DND-41 (cell line): ENCODE measurements around the gene ATPAF2.

Source experiments
- ATAC-seq: fragments of 200-7000 bp; cut with Tn5 transposase; 3 replicates; pipeline ENCODE4 v1.9.1; 2021; ENCODE audit warnings: low read depth; ENCODE audit not compliant: insufficient read depth
- DNase-seq: peaks from one replicate; pipeline ENCODE4 v3.0.0-alpha.2; 2020
- H2AFZ ChIP-seq: 2 replicates; pipeline ENCODE4 v1.6.0; 2012; ENCODE audit warnings: low read depth, low read length
- H3K27ac ChIP-seq: 2 replicates; pipeline ENCODE4 v1.5.1; 2012; ENCODE audit warnings: low read length, inconsistent platforms
- H3K27me3 ChIP-seq: fragments of 200-600 bp; sonication (generic); 2 replicates; pipeline ENCODE4 v1.6.0; 2012; ENCODE audit warnings: low read length, mild to moderate bottlenecking, inconsistent platforms; ENCODE audit not compliant: insufficient read depth, poor library complexity
- H3K36me3 ChIP-seq: 2 replicates; pipeline ENCODE4 v1.5.1; 2012; ENCODE audit warnings: low read length, inconsistent platforms; ENCODE audit not compliant: insufficient read depth
- H3K4me1 ChIP-seq: 2 replicates; pipeline ENCODE4 v1.5.1; 2012; ENCODE audit warnings: mild to moderate bottlenecking, low read length; ENCODE audit not compliant: insufficient read depth
- H3K4me2 ChIP-seq: 2 replicates; pipeline ENCODE4 v1.6.0; 2012; ENCODE audit warnings: mild to moderate bottlenecking, moderate library complexity, low read length, inconsistent platforms; ENCODE audit not compliant: insufficient read depth
- H3K4me3 ChIP-seq, 2 experiments: fragments of 200-600 bp in 1 of 2; shearing (Covaris generic) in 1 of 2; 2 replicates each; pipeline ENCODE4 v1.5.1; 2012 to 2016; ENCODE audit warnings: inconsistent platforms in 2 of 2, low read length in 2 of 2, mild to moderate bottlenecking in 2 of 2, low read depth in 1 of 2, moderate library complexity in 1 of 2
- H3K79me2 ChIP-seq: 2 replicates; pipeline ENCODE4 v1.6.0; 2012; ENCODE audit warnings: low read length, inconsistent platforms; ENCODE audit not compliant: insufficient read depth
- H3K9ac ChIP-seq: 2 replicates; pipeline ENCODE4 v1.6.0; 2012; ENCODE audit warnings: low read depth, mild to moderate bottlenecking, inconsistent platforms, low read length, moderate library complexity
- H3K9me3 ChIP-seq: 2 replicates; pipeline ENCODE4 v1.5.1; 2012; ENCODE audit warnings: low read length, moderate library complexity, mild to moderate bottlenecking, inconsistent platforms; ENCODE audit not compliant: insufficient read depth, severe bottlenecking
- H4K20me1 ChIP-seq: 2 replicates; pipeline ENCODE4 v1.6.0; 2012; ENCODE audit warnings: low read length; ENCODE audit not compliant: insufficient read depth
- EZH2 ChIP-seq: IDR thresholded peaks from 3 replicates; pipeline ENCODE4 v1.6.1; 2012; ENCODE audit warnings: borderline replicate concordance, low read depth, mild to moderate bottlenecking, moderate library complexity, low read length, inconsistent platforms; ENCODE audit not compliant: severe bottlenecking
- TF ChIP-seq, protein P1 (sequence below): IDR thresholded peaks from 2 replicates; pipeline ENCODE4 v1.5.1; 2012; ENCODE audit warnings: borderline replicate concordance, low read length, moderate library complexity, mild to moderate bottlenecking; ENCODE audit not compliant: poor library complexity, severe bottlenecking; ENCODE audit errors: extremely low read depth

Gene ATPAF2

DNA sequence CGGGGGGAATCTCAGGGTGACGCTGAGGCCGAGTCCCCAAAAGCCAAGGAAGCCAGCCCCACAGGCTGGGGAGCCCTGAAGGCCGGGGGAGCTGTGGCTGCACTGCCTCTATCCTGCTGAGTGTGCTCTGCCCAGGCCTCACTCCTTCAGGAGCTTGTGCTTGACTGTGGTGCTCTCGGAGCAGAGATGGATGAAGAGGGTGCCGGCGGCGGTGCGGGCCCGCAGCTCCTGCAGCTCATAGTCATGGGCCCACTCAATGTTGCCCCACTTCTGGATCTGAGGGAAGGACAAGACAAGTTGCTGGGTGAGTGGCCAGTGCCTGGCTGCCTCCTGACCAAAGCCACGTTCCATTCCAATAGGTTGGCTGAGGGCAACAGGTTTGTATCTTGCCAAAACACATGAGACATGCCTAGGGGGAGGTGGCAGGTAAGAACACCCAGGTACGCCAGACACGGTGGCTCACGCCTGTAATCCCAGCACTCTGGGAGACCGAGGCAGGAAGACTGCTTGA is 20.5 kb downstream of the ATPAF2 start:
- Histone ChIP-seq H3K36me3 (peaks cover 46% of the 10 kb centered on the region), H3K79me2 (no peaks in the 10 kb centered on the region), H3K9me3 (no peaks in the 10 kb centered on the region), H3K27me3 (no peaks in the 10 kb centered on the region), H2AFZ (no peak overlapping the region), H3K4me1 (no peaks in the 10 kb centered on the region), H3K9ac (no peak overlapping the region), H3K4me3 (no peak overlapping the region), H3K27ac (no peak overlapping the region), H3K4me2 (no peak overlapping the region), H4K20me1 (no peaks in the 10 kb centered on the region)
- ATAC-seq = no peak
- TF ChIP-seq, protein P1, sequence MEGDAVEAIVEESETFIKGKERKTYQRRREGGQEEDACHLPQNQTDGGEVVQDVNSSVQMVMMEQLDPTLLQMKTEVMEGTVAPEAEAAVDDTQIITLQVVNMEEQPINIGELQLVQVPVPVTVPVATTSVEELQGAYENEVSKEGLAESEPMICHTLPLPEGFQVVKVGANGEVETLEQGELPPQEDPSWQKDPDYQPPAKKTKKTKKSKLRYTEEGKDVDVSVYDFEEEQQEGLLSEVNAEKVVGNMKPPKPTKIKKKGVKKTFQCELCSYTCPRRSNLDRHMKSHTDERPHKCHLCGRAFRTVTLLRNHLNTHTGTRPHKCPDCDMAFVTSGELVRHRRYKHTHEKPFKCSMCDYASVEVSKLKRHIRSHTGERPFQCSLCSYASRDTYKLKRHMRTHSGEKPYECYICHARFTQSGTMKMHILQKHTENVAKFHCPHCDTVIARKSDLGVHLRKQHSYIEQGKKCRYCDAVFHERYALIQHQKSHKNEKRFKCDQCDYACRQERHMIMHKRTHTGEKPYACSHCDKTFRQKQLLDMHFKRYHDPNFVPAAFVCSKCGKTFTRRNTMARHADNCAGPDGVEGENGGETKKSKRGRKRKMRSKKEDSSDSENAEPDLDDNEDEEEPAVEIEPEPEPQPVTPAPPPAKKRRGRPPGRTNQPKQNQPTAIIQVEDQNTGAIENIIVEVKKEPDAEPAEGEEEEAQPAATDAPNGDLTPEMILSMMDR = no peak
- TF ChIP-seq EZH2 = no peak
- DNase-seq = no peak

DNA sequence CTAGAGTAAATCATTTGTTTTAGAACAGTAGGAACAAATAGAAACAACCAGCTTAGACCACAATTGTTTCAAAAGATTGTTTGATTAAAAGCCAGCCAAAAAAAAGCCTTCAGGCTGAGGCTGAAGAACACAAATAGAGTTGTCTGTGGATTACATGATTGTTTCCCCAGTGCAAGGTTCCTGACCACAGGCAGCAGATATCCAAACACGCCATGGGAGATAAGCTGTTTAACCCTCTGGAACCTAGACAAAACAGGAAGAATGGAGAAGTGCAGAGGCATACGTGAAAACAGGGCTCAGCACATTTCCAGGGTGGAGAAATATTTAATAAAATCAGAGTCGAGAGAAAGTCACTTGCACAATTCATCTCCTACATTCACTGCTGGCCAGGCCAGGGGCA is 21.0 kb downstream of the ATPAF2 start:
- TF ChIP-seq, protein P1 = no peak
- TF ChIP-seq EZH2 = no peak
- DNase-seq (no peak), ATAC-seq (no peak)
- Histone ChIP-seq H3K9me3 (no peaks in the 10 kb centered on the region), H3K36me3 (peaks cover 46% of the 10 kb centered on the region), H3K9ac (no peak overlapping the region), H3K79me2 (no peaks in the 10 kb centered on the region), H3K27ac (no peak overlapping the region), H3K4me1 (no peaks in the 10 kb centered on the region), H3K4me2 (no peak overlapping the region), H3K4me3 (no peak overlapping the region), H3K27me3 (no peaks in the 10 kb centered on the region), H4K20me1 (no peaks in the 10 kb centered on the region), H2AFZ (no peak overlapping the region)

DNA sequence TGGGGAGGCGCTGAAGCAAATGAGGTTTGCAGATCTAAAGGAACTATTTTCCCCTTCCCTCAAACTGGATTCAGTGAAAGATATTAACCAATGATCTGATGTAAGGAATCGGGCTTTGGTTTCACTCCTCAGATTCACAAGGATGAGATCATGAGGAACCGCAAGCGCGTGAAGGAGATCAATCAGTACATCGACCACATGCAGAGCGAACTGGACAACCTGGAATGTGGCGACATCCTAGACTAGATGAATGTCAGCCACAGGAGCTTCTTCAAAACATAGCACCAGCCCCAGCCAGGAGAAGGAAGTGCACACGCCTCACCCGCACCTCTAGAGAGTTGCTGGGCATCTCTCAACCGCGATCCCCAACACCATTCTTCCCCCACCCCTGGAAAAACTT is 22.5 kb downstream of the ATPAF2 start:
- no peak overlapping the region for H3K4me2 ChIP-seq
- no peak overlapping the region for H2AFZ ChIP-seq
- no peaks in the 10 kb centered on the region for H4K20me1 ChIP-seq

More for the DNA sequence above, 22.5 kb downstream of the ATPAF2 start:
- Histone ChIP-seq H3K4me1 (no peaks in the 10 kb centered on the region), H3K79me2 (no peaks in the 10 kb centered on the region), H3K9ac (no peak overlapping the region), H3K4me3 (no peak overlapping the region), H3K27ac (no peak overlapping the region), H3K36me3 (peaks cover 45% of the 10 kb centered on the region), H3K9me3 (no peaks in the 10 kb centered on the region), H3K27me3 (no peaks in the 10 kb centered on the region)
- DNase-seq (no peak), ATAC-seq (no peak)
- TF ChIP-seq EZH2 = no peak
- TF ChIP-seq, protein P1 = no peak
